Activated CD8-positive, alpha-beta memory T cell treated with anti-CD3 and anti-CD28 coated beads, Interleukin-2, amount 10 ng/mL, durations not matched to agents 7 days and 5 days (primary cell): Measurements from ENCODE around the gene METTL16. TPM values are rescaled to one million over a fixed set of nuclear protein-coding genes. Genes with fewer than 3 reads are reported as not detected.
A peak's percentile ranks its signal among the peaks of the same experiment; 100 is the strongest.

Experiments used
- ATAC-seq: fragments of 150-1000 bp; cut with Tn5 transposase; one replicate; pipeline ENCODE4 v1.10.0; 2021; ENCODE audit warnings: moderate library complexity
- CTCF ChIA-PET: fragments of 350-600 bp; sonication (Branson Sonifier 250); formaldehyde crosslinking; loops from one replicate; lab custom pipeline; 2021; ENCODE audit warnings: antibody characterized with exemption; lab: Charles Lee
- DNase-seq: peaks from one replicate; pipeline ENCODE4 v3.0.0-alpha.2; 2020
- H3K27ac Mint-ChIP-seq: one replicate; pipeline ENCODE4 v1.8.0; 2021; ENCODE audit warnings: mild to moderate bottlenecking, mixed read lengths
- H3K27me3 Mint-ChIP-seq: one replicate; pipeline ENCODE4 v1.8.0; 2021; ENCODE audit warnings: mixed read lengths
- H3K36me3 Mint-ChIP-seq: one replicate; pipeline ENCODE4 v1.8.0; 2021; ENCODE audit warnings: mild to moderate bottlenecking, mixed read lengths
- H3K4me1 Mint-ChIP-seq: one replicate; pipeline ENCODE4 v1.8.0; 2021; ENCODE audit warnings: mixed read lengths
- H3K4me3 Mint-ChIP-seq: one replicate; pipeline ENCODE4 v1.8.0; 2021; ENCODE audit warnings: mild to moderate bottlenecking, moderate library complexity, mixed read lengths
- H3K9me3 Mint-ChIP-seq: one replicate; pipeline ENCODE4 v1.8.0; 2022; ENCODE audit warnings: low read depth, mixed read lengths
- total RNA-seq, 2 experiments: library from RNA; stranded (reverse); gene quantifications; one replicate each; pipeline ENCODE4 v1.2.3, GENCODE V29; 2021

Gene METTL16
- total RNA-seq, 2 experiments from 2014 or later = 24.0 to 34.1 TPM

DNA sequence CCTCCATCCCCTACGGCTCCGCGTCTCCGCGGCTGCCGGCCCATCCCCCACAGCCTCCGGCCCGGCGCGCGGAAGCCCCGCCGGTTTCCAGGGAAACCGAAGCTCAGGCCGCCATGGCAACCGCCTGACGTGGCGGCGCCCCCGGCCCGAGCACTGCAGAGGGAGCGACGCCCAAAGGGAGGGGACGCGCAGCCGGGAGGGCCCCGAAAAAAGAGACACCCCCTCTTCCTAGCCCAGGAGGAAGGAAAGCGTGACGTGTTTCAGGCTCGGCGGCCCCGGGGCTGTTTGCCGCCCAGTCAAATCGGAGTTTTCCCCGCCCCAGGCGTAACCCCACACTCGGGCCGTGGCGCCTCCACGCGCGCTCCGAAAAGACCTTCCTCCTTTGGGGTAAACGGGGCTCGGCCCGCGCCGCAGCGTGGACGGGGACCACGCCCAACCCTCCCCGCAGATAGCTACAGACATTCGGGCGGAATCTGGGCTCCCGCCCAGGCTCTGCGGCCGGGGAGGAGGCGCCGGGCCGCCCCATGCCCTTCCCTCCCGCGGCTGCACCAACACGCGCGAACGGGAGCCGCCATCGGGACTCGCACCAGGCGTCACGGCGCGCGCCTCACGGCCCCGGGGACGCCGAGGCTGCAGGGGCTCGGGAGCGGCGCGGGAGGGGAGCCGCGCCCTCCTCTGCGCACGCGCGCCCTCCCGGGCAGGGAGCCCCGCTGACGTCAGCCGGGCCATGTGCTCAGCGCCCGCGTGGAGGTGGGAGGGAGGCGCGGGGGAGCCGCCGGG is 118.3 kb downstream of the METTL16 start:
- ATAC-seq (peak; percentile 62), DNase-seq (peak; percentile 94)
- no peaks in the 10 kb centered on the region for H3K27me3 Mint-ChIP-seq
- peaks cover 5% of the 10 kb centered on the region for H3K36me3 Mint-ChIP-seq
- H3K9me3 Mint-ChIP-seq = no peaks in the 10 kb centered on the region
- H3K4me3 Mint-ChIP-seq = peak overlapping the region; percentile 79
- CTCF ChIA-PET = interaction anchor here (0.6 to 4.6 kb wide), 10 partner anchors 7 to 724 kb away, joined by 3 to 78 read pairs (median 6); partner anchors contain the start of genes HIC1, MNT and TSR1
- peaks cover 61% of the 10 kb centered on the region for H3K4me1 Mint-ChIP-seq
- H3K27ac Mint-ChIP-seq = peak overlapping the region; percentile 92

DNA sequence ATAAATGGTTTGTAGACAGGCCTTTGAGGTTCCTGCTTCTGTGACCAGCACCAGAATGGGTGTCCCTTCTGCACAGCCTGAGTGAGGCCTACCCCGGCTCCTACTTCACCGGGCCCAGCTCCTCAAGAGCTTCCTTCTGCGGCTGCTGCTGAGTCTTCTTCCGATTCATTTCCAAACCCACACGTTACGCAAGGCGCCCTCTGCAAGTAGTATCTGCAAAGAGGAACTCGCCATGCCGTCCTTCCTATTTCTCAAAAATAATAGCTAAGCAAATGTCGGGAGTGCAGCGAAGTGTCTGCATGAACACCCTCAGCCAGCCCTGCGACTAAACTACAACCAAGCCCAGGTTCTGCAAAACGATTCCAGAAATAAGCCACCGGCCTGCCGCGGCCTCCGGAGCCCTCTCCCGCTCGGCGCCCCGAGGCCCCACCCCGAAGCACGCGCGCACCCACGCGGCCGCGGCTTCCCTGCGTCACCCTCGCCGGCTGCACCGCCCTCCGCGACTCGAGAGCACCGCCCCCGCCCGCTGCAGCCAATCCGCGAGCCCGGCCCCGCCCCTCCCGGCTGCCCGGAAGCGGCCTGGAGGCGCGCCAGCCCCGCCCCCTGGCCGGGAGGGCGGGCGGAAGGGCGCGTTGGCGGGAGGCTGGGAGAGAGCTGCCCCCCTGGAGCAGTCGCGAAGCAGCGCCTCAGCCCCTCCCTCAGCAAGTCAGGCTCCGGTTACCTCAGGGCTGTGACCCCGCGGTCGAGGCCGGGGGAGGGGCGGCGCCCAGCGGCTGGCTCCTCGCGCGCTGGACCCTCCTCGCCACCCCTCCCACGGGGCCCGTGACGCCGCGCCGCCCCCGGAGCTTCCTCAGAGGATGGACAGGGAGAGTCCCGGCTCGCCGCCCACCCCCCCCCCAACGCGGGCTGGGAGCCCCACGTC is 119.2 kb downstream of the METTL16 start:
- Mint-ChIP-seq H3K9me3 (no peaks in the 10 kb centered on the region), H3K36me3 (peaks cover 5% of the 10 kb centered on the region), H3K4me3 (peak overlapping the region; percentile 94), H3K27me3 (no peaks in the 10 kb centered on the region), H3K27ac (peak overlapping the region; percentile 96), H3K4me1 (peaks cover 53% of the 10 kb centered on the region)
- CTCF ChIA-PET = interaction anchor here (0.6 to 4.6 kb wide), 11 partner anchors 8 to 723 kb away, joined by 3 to 78 read pairs (median 6); partner anchors contain the start of genes HIC1, MNT and TSR1
- peak; percentile 69 for ATAC-seq
- DNase-seq = peak; percentile 97

DNA sequence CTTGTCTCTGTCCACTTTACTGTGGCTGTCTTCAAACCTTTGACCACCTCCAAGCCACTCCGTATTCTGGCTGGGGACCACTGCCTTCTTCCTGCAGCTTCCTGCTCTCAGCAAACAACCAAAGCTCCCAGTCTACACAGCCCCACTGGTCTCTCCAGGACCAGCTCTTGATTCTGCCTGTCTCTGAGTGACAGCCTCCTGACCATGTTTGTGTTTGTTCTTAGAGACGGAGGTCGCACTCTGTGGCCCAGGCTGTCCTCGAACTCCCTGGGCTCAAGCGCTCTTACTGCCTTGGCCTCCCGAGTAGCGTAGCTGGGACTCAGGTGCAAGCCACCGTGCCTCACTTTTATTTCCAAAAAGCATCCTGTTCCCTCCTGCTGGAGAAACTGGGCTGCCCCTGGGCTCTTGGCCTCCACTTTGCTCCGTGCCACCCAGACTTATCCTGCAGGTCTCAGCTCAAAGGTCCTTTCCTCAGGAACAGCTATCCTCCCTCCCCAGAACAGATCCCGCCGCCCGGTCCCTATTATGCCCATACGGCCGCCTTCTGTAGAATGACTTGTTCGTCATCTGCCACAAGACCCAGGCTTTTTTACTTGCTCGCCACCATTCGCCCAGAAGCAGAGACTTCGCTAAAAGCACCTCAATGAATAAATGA is 120.0 kb downstream of the METTL16 start:
- H3K4me1 Mint-ChIP-seq = peaks cover 45% of the 10 kb centered on the region
- no peak for ATAC-seq
- CTCF ChIA-PET = interaction anchor here (0.6 to 4.6 kb wide), 8 partner anchors 9 to 670 kb away, joined by 3 to 78 read pairs (median 6); partner anchors contain the start of genes MNT and TSR1

DNA sequence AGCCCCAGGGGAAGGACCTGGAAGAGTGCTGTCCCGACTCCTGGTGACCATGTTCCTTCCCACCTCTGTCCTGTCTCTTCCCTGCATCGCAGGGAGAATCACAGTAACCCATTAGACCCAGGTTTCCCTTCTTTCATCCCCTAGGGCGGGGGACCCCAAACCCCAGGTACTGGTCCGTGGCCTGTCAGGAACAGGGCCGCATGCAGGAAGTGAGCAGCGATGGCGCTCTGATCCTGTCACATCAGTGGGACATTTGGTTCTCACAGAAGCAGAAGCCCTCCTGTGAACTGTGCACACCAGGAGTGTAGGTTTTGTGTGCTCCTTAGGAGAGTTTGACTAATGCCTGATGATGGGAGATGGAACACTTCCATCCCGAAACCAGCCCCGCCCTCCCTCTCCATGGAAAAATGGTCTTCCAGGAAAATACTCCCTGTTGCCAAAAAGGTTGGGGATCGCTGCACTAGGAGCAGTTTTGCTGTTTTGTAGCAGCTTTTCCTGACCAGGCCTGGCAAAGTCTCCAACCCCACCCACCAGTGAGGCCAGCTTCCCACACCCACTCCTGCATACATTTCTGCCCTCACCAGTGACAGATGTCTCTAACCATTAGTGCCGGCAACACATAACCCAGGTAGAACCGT is 121.4 kb downstream of the METTL16 start:
- Mint-ChIP-seq H3K27me3 (no peaks in the 10 kb centered on the region), H3K36me3 (peaks cover 5% of the 10 kb centered on the region), H3K27ac (peak overlapping the region; percentile 96), H3K4me1 (peaks cover 40% of the 10 kb centered on the region), H3K9me3 (no peaks in the 10 kb centered on the region), H3K4me3 (no peak overlapping the region)
- CTCF ChIA-PET = interaction anchor here (4.5 to 4.6 kb wide), 2 partner anchors 7 to 26 kb away, joined by 48 to 78 read pairs; no protein-coding TSS in a partner anchor
- DNase-seq (no peak), ATAC-seq (no peak)

More for the DNA sequence above, 120.0 kb downstream of the METTL16 start:
- Mint-ChIP-seq H3K4me3 (peak overlapping the region; percentile 94), H3K36me3 (peaks cover 5% of the 10 kb centered on the region), H3K27ac (peak overlapping the region; percentile 96), H3K9me3 (no peaks in the 10 kb centered on the region), H3K27me3 (no peaks in the 10 kb centered on the region)
- no peak for DNase-seq

DNA sequence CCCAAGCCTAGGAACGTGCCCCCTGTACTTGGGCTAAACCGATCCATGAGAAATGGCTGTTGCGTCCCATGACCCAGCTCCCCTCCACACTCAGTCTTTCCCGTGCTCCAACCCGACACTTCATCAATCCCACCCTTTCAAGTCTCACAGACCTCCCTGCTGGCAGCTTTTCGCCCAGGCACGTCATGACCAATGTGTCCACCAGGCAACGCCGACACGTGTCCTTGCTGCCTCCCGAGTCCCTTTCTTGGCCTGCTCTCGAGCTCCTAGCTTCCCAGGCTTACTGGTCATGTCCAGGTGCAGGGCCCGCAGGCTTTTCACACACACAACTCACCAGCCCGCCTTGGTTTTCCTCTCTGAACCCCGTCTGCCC is 123.0 kb downstream of the METTL16 start:
- peak overlapping the region; percentile 42 for H3K27ac Mint-ChIP-seq
- ATAC-seq (no peak), DNase-seq (no peak)
- H3K36me3 Mint-ChIP-seq = peaks cover 5% of the 10 kb centered on the region
- H3K4me1 Mint-ChIP-seq = peaks cover 36% of the 10 kb centered on the region
- no peaks in the 10 kb centered on the region for H3K27me3 Mint-ChIP-seq
- no peak overlapping the region for H3K4me3 Mint-ChIP-seq
- H3K9me3 Mint-ChIP-seq = no peaks in the 10 kb centered on the region
- CTCF ChIA-PET = interaction anchor here (1.3 to 2.4 kb wide), 2 partner anchors 13 to 28 kb away, joined by 5 to 16 read pairs; no protein-coding TSS in a partner anchor

DNA sequence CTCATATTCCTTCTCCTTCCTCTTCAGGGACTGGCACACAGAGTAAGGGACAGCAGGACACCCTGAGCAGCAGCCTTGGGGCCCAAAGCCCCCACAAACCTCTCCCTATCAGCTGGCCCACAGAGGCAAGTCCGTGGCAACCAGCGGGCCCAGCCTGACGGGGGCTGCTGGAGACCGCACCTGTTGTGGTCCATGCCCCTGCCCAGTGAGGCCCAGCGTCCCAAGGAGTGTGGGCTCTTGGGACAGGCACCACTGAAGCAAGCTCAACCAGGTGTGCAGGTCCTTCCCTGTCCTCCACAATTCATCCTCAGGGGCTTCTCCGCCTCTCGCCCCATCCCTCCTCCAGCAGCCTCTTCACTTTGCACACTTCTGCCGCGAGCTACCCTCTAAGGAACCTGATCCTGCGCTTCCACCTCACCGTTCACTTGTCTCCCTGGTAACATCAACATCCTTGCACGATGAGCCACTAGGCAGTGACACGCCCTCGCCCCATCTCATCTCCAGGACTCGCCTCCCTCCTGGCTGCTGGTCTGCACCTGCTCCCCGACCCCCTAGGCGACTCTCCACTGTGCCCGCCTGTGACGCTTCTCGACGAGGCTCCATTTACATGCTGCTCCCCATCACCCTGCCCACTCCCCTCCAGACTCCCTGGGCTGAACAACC is 123.5 kb downstream of the METTL16 start:
- H3K9me3 Mint-ChIP-seq = no peaks in the 10 kb centered on the region
- H3K4me1 Mint-ChIP-seq = peaks cover 36% of the 10 kb centered on the region
- no peaks in the 10 kb centered on the region for H3K27me3 Mint-ChIP-seq
- CTCF ChIA-PET = interaction anchor here (1.3 to 2.4 kb wide), 2 partner anchors 14 to 28 kb away, joined by 5 to 16 read pairs; no protein-coding TSS in a partner anchor
- peaks cover 5% of the 10 kb centered on the region for H3K36me3 Mint-ChIP-seq
- no peak overlapping the region for H3K4me3 Mint-ChIP-seq
- DNase-seq = no peak
- ATAC-seq = no peak
- H3K27ac Mint-ChIP-seq = no peak overlapping the region

DNA sequence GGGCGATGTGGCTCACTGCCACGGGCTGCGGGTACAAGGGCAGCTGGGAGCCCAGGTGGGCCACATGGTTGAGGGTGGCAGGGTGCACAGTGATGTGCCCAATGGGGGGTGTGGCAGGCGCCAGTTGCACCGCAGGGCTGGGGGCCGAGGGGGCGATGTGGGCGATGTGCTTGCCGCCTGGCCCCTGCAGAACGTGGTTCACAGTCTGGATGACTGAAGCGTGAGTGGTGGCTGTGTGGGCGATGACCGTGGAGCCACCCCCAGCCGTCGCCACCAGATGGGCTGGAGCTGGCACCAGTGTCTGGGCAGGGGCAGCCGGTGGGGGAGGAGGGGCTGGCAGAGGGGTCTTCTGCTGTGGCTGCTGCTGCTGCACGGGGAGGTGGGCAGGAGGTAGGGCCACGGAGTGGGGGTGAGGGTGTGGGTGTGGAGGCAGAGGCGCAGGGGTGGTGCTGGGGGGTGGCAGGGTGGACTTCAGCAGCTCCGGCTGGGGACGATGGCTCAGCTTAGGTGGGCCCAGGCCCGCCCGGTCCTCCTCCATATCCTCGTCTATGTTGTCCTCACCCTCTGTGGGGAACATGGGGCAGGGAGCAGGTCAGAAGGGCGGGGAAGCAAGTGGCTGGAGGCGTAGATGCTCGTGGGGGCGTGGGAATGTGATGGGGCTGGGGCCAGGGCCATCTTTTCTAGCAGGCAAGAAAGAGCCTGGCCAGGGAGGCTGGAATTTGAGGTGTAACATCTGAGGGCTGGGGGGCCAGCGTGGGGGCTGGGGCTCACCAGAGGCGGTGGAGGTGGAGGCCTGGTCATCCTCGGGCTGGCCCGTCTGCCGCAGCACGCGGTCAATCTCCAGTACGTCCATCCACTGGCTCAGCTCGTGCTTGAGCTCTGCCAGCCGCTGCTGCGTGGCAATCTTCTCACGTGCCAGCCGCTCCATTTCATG is 124.3 kb downstream of the METTL16 start:
- ATAC-seq = no peak
- H3K27ac Mint-ChIP-seq = no peak overlapping the region
- no peak for DNase-seq
- peaks cover 39% of the 10 kb centered on the region for H3K4me1 Mint-ChIP-seq
- H3K4me3 Mint-ChIP-seq = no peak overlapping the region
- H3K36me3 Mint-ChIP-seq = peaks cover 5% of the 10 kb centered on the region
- no peaks in the 10 kb centered on the region for H3K9me3 Mint-ChIP-seq
- CTCF ChIA-PET = interaction anchor here (2.4 kb wide), 1 partner anchor 29 kb away, joined by 16 read pairs; no protein-coding TSS in a partner anchor
- H3K27me3 Mint-ChIP-seq = no peaks in the 10 kb centered on the region

DNA sequence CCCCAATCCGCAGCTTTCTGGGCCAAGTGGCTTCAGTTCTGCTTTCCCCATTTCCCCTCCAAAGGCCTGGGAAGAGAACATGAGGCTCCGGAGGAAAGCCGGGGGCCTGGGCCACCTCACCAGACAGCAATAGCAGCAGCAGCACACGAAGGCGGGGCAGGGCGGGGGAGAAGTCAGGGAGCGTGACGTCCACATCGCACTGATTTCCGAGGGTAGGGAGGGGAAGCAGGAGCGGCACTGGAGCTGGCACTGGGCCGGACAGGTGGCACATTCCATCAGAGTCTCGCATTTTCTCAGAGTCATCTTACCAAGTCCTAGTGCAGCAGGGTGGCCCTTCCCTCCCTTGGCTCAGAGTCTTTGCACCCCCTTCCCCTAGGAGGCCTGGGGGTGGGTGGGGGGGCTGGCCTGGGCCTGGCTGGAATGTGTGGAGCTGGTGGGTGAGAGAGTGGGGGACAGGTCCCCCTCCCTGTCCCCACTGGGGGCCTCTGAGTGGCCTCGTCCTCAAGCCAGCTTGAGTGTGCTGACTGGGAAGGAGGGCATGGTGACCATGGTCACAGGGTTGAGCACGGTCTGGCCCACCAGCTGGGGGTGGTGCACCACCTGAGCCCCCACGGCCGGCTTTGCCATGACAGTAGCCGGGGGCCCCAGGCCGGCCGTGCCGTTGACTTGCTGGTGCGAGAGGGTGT is 125.1 kb downstream of the METTL16 start:
- CTCF ChIA-PET = interaction anchor here (0.8 to 9.5 kb wide), 2 partner anchors 12 to 31 kb away, joined by 3 to 323 read pairs; no protein-coding TSS in a partner anchor
- no peak for DNase-seq
- no peaks in the 10 kb centered on the region for H3K9me3 Mint-ChIP-seq
- H3K27me3 Mint-ChIP-seq = no peaks in the 10 kb centered on the region
- H3K4me1 Mint-ChIP-seq = peaks cover 31% of the 10 kb centered on the region
- H3K4me3 Mint-ChIP-seq = no peak overlapping the region
- H3K36me3 Mint-ChIP-seq = peaks cover 4% of the 10 kb centered on the region
- no peak for ATAC-seq
- H3K27ac Mint-ChIP-seq = no peak overlapping the region

DNA sequence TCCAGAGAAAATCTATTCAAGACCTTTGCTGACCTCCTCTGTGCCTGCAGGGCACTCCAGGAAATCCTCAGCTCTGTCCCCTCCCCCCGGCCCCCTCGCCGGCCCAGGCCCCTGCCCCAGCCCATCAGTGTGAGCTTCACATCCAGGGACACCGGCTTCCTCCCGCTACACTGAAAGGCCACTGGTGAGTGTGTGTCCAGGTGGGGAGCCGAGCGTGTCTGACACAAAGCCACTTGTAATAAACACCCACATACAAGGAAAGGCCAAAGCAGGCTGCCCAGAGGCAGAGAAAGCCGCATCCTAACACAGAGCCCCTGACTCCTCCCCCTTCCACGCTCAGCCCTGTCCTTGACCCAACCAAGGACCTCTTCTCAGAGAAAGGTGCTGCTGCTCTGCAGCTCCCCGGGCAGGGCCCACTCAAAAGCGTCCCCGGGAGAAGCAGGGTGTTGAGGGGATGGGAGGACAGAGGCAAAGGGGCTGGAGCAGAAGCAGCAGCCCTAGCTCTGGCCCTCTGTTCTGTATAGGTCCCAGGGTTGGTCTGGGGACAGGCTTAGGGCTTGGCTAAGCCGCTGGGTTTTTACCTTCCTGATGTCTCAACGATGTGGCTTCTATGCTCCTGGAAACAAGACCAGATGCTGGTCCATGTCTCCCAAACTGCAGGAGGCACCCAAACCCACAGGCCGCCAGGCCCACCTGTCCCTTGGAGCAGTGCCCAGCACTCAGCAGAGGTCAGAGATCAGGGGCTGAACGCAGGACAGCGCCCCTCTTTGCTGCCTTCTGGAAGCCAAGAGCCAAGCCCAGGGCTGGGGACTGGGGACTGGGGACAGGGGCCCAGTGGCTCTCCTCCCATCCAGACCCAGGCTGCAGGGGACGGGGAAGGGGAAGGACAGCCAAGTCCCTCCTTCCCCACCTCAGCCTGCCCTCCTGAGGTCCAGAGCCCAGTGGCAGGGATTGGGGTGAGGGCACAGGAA is 126.2 kb downstream of the METTL16 start:
- no peak overlapping the region for H3K4me3 Mint-ChIP-seq
- no peak overlapping the region for H3K27ac Mint-ChIP-seq
- H3K36me3 Mint-ChIP-seq = peaks cover under 1% of the 10 kb centered on the region
- H3K4me1 Mint-ChIP-seq = peaks cover 22% of the 10 kb centered on the region
- CTCF ChIA-PET = interaction anchor here (0.8 to 9.5 kb wide), 2 partner anchors 13 to 32 kb away, joined by 3 to 323 read pairs; no protein-coding TSS in a partner anchor
- no peak for ATAC-seq
- no peak for DNase-seq
- no peaks in the 10 kb centered on the region for H3K9me3 Mint-ChIP-seq
- no peaks in the 10 kb centered on the region for H3K27me3 Mint-ChIP-seq
